Testis (tissue), 3 donors: ENCODE data around the gene C11orf68. TPM values are rescaled to one million over a fixed set of nuclear protein-coding genes. Genes with fewer than 3 reads are reported as not detected.

Experiments
- DNase-seq: peaks from one replicate; pipeline ENCODE4 v3.0.0-alpha.2; 2019
- H3K27ac ChIP-seq, 2 donors: fragments of 200-600 bp; sonication (generic); one replicate each; pipeline ENCODE4 v1.5.1; 2019
- H3K27me3 ChIP-seq: fragments of 200-600 bp; sonication (generic); one replicate; pipeline ENCODE4 v1.5.1; 2019
- H3K36me3 ChIP-seq: fragments of 200-600 bp; sonication (generic); one replicate; pipeline ENCODE4 v1.5.1; 2017; ENCODE audit warnings: low read depth; ENCODE audit errors: missing control alignments
- H3K4me1 ChIP-seq: fragments of 200-600 bp; sonication (generic); one replicate; pipeline ENCODE4 v1.5.1; 2019
- H3K4me3 ChIP-seq, 2 donors: fragments of 200-600 bp; sonication (generic); one replicate each; pipeline ENCODE4 v1.5.1; 2017 to 2019
- H3K9me3 ChIP-seq: fragments of 200-600 bp; sonication (generic); one replicate; pipeline ENCODE4 v1.5.1; 2017
- POLR2A ChIP-seq: fragments of 450-650 bp; IDR thresholded peaks from one replicate; pipeline ENCODE4 v1.6.1; 2017; ENCODE audit warnings: antibody characterized with exemption, mild to moderate bottlenecking, moderate library complexity
- WGBS, 2 donors: methylation state at CpG; one replicate each; pipeline ENCODE4 v1.1.5; 2018; 5-methylcytosine and 5-hydroxymethylcytosine counted together
- intact Hi-C: fragments of 100-400 bp; cut with DNase I; formaldehyde crosslinking; loops from one replicate; pipeline ENCODE4 v1.15.1; 2023; ENCODE audit warnings: low total_unique reads
- polyA plus RNA-seq: library from polyadenylated mRNA; stranded (reverse); fragments of 350-450 nt; fragmentation: Illumina TruSeq; extraction: RNeasy Lipid Tissue Mini Kit (QIAGEN cat#74804); gene quantifications from one replicate; pipeline ENCODE4 v1.2.3, GENCODE V29; 2014; ENCODE audit warnings: low read depth, low replicate concordance; ENCODE audit not compliant: insufficient read depth
- total RNA-seq, 2 donors: library from RNA; depleted of rRNA; stranded (reverse); fragments of >200 nt; gene quantifications; one replicate each; pipeline ENCODE4 v1.2.3, GENCODE V29; 2016
- TF ChIP-seq, protein P1 (sequence below), 3 experiments: fragments of 450-650 bp in 2 of 3; fragments of 200-600 bp in 1 of 3; sonication (generic) in 1 of 3; IDR thresholded peaks; one replicate each; pipeline ENCODE4 v1.5.1; 2016 to 2019; ENCODE audit warnings: antibody characterized with exemption in 3 of 3, mild to moderate bottlenecking in 2 of 3, moderate library complexity in 1 of 3

The C11orf68 gene
- total and polyA plus RNA-seq, 3 donors from 2014 or later: 54.4 to 89.2 (median 54.8) TPM

GRCh38 chr11:65886826-65887722 lies 31.8 kb downstream of the C11orf68 start:
- 62 to 72% methylated on average over 14 of the region's 14 CpGs for WGBS, 2 donors
- Histone ChIP-seq H3K27ac (peak overlapping the region in 1 of 2 donors; percentile 97), H3K36me3 (no peaks in the 10 kb centered on the region), H3K4me3 (peak overlapping the region in 1 of 2 donors; percentile 83), H3K27me3 (no peaks in the 10 kb centered on the region), H3K4me1 (peaks cover 26% of the 10 kb centered on the region), H3K9me3 (no peaks in the 10 kb centered on the region)
- no peak for TF ChIP-seq POLR2A
- TF ChIP-seq, protein P1, sequence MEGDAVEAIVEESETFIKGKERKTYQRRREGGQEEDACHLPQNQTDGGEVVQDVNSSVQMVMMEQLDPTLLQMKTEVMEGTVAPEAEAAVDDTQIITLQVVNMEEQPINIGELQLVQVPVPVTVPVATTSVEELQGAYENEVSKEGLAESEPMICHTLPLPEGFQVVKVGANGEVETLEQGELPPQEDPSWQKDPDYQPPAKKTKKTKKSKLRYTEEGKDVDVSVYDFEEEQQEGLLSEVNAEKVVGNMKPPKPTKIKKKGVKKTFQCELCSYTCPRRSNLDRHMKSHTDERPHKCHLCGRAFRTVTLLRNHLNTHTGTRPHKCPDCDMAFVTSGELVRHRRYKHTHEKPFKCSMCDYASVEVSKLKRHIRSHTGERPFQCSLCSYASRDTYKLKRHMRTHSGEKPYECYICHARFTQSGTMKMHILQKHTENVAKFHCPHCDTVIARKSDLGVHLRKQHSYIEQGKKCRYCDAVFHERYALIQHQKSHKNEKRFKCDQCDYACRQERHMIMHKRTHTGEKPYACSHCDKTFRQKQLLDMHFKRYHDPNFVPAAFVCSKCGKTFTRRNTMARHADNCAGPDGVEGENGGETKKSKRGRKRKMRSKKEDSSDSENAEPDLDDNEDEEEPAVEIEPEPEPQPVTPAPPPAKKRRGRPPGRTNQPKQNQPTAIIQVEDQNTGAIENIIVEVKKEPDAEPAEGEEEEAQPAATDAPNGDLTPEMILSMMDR (IDR thresholded peaks at IDR 0.05): no peak
- intact Hi-C loops: loop anchor here (10.0 kb wide), 1 partner anchor 98 kb away; no protein-coding TSS in a partner anchor
- no peak for DNase-seq

GRCh38 chr11:65885808-65886536 lies 32.9 kb downstream of the C11orf68 start:
- peaks cover 23% of the 10 kb centered on the region for H3K4me1 ChIP-seq
- no peak overlapping the region for H3K27ac ChIP-seq
- H3K9me3 ChIP-seq: no peaks in the 10 kb centered on the region
- no peaks in the 10 kb centered on the region for H3K36me3 ChIP-seq
- TF ChIP-seq, protein P1 (IDR thresholded peaks at IDR 0.05): no peak
- TF ChIP-seq POLR2A: no peak
- no peaks in the 10 kb centered on the region for H3K27me3 ChIP-seq
- intact Hi-C loops: loop anchor here (10.0 kb wide), 1 partner anchor 99 kb away; no protein-coding TSS in a partner anchor
- H3K4me3 ChIP-seq: no peak overlapping the region
- 93 to 94% methylated on average over 12 of the region's 12 CpGs for WGBS, 2 donors
- DNase-seq: no peak

GRCh38 chr11:65885231-65885630 lies 33.6 kb downstream of the C11orf68 start:
- TF ChIP-seq, protein P1 (IDR thresholded peaks at IDR 0.05): no peak
- no peak for TF ChIP-seq POLR2A
- Histone ChIP-seq H3K27ac (no peak overlapping the region), H3K4me1 (peaks cover 22% of the 10 kb centered on the region), H3K9me3 (no peaks in the 10 kb centered on the region), H3K27me3 (no peaks in the 10 kb centered on the region), H3K36me3 (no peaks in the 10 kb centered on the region), H3K4me3 (no peak overlapping the region)
- intact Hi-C loops: loop anchor here (10.0 kb wide), 1 partner anchor 100 kb away; no protein-coding TSS in a partner anchor
- 90 to 96% methylated on average over 7 of the region's 7 CpGs for WGBS, 2 donors
- no peak for DNase-seq

DNA sequence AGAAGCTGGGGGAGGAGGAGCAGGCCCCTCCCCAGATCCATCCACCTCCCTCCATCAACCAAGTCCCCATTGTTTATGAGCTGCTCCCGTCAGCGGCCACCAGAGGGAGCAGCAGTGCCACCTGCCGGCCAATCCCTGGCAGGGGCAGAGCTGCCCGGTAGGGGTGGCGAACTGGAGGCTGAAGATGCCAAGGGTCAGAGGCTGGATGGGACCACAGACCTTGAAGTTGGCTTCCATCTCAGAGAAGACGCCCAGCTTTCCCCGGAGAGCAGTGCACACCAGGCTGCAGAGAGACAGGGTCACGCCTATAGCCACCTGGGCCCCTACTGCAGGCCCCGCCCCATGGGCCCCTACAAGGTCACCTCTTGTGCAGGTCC lies 34.2 kb downstream of the C11orf68 start:
- Histone ChIP-seq H3K4me1 (peaks cover 17% of the 10 kb centered on the region), H3K4me3 (no peak overlapping the region), H3K36me3 (no peaks in the 10 kb centered on the region), H3K27ac (no peak overlapping the region), H3K9me3 (no peaks in the 10 kb centered on the region), H3K27me3 (no peaks in the 10 kb centered on the region)
- intact Hi-C loops: loop anchor here (10.0 kb wide), 1 partner anchor 100 kb away; no protein-coding TSS in a partner anchor
- WGBS, 2 donors: 16 to 26% methylated on average over 7 to 9 of the region's 9 CpGs
- DNase-seq: peak; percentile 75
- TF ChIP-seq, protein P1 (IDR thresholded peaks at IDR 0.05): peak; percentile 95 to 98 (median 98)
- no peak for TF ChIP-seq POLR2A
